ENCODE measurements around the gene AGO3.

DNA sequence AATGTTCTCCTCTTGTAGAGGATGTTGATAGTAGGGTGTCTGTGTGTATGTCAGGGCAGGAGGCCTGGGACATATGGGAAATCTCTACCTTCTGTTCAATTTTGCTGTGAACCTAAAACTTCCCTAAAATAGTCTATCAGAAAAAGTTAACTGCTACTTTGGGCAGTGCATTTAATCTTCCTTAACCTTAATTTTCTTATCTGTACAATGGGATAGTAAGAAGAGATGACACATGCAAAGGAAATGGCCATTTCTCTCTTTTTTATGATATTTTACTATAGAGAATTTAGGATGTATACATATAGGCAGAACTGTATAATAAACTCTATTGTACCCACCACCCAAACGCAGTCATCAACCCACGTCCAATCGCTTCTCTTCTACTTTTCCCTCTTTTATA is 8.6 kb downstream of the AGO3 start:
- TF ChIP-seq, protein P1, sequence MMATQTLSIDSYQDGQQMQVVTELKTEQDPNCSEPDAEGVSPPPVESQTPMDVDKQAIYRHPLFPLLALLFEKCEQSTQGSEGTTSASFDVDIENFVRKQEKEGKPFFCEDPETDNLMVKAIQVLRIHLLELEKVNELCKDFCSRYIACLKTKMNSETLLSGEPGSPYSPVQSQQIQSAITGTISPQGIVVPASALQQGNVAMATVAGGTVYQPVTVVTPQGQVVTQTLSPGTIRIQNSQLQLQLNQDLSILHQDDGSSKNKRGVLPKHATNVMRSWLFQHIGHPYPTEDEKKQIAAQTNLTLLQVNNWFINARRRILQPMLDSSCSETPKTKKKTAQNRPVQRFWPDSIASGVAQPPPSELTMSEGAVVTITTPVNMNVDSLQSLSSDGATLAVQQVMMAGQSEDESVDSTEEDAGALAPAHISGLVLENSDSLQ (IDR thresholded peaks at IDR 0.05), result no peak
- TF ChIP-seq SP1 (IDR thresholded peaks at IDR 0.05) (no peak), LEF1 (IDR thresholded peaks at IDR 0.05; ENCODE audit: borderline replicate concordance) (no peak), ELF4 (IDR thresholded peaks at IDR 0.05) (no peak), FOXM1 (IDR thresholded peaks at IDR 0.05; ENCODE audit: borderline replicate concordance) (no peak), L3MBTL2 (conservative IDR thresholded peaks at IDR 0.05) (no peak), ZNF384 (IDR thresholded peaks at IDR 0.05) (no peak)
